Activated naive CD8-positive, alpha-beta T cell treated with anti-CD3 and anti-CD28 coated beads for 36 hours (primary cell): ENCODE measurements around the gene ZSCAN20. TPM values are rescaled to one million over a fixed set of nuclear protein-coding genes. Genes with fewer than 3 reads are reported as not detected.
"Not testable (repeated sequence)": the region's sequence is repeated elsewhere in the genome, so short reads cannot be mapped to it uniquely, and the experiment has no call there.

Source experiments
- DNase-seq: peaks from one replicate; pipeline ENCODE4 v3.0.0; 2021
- H3K27ac Mint-ChIP-seq: one replicate; pipeline ENCODE4 v1.8.0; 2022; ENCODE audit warnings: mild to moderate bottlenecking, moderate library complexity, mixed read lengths
- H3K27me3 Mint-ChIP-seq: one replicate; pipeline ENCODE4 v1.8.0; 2022; ENCODE audit warnings: mild to moderate bottlenecking, mixed read lengths
- H3K36me3 Mint-ChIP-seq: one replicate; pipeline ENCODE4 v1.8.0; 2021; ENCODE audit warnings: mild to moderate bottlenecking, mixed read lengths
- H3K4me1 Mint-ChIP-seq: one replicate; pipeline ENCODE4 v1.8.0; 2021; ENCODE audit warnings: mixed read lengths
- H3K4me3 Mint-ChIP-seq: one replicate; pipeline ENCODE4 v1.8.0; 2022; ENCODE audit warnings: mild to moderate bottlenecking, moderate library complexity, mixed read lengths
- H3K9me3 Mint-ChIP-seq: one replicate; pipeline ENCODE4 v1.8.0; 2022; ENCODE audit warnings: mixed read lengths
- total RNA-seq, 2 experiments: library from RNA; stranded (reverse); gene quantifications; one replicate each; pipeline ENCODE4 v1.2.3, GENCODE V29; 2021

Gene ZSCAN20
- total RNA-seq, 2 experiments from 2014 or later, result 3.0 TPM

DNA sequence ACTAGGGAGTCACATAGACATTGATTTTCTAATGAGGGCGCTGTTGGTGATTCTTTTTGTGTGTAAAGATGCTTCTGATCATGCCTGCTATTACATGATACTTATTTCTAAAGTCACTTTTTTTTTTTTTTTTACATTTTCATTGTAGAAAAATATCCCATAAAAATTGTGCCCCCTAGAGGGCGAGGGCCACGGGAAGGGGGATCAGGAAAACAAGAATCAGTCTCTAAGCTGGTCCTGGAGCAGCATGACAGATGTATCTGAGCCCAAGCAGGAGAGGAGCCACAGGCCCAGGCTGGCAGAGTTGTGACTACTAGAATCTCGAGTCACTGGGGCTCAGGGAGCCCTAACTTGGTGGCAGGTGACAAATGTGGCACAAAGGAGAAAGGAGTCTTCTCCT lies 28.1 kb downstream of the ZSCAN20 start:
- Mint-ChIP-seq H3K4me3 (no peak overlapping the region), H3K27me3 (no peaks in the 10 kb centered on the region), H3K36me3 (peaks cover 25% of the 10 kb centered on the region), H3K27ac (no peak overlapping the region), H3K9me3 (peaks cover 18% of the 10 kb centered on the region), H3K4me1 (no peaks in the 10 kb centered on the region)
- no peak for DNase-seq

DNA sequence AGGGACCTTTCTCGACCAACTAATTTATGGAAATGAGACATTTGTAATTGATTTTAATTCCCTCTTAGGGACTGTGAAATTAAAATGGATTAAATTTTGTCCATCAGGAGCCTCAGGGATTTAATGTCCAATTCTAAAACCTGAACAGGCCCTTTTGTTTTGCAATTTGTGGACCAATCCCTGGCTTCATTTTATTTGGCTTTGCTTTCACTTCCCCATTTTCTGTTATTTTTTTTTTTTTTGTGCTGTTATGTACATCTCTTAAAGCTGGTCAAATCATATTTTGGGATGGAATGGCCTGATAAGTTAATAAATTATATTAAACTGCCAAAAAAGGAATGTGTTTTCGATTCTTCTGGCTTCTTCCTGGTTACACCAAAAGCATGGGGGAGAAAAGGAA lies 28.9 kb downstream of the ZSCAN20 start:
- Mint-ChIP-seq H3K36me3 (peaks cover 17% of the 10 kb centered on the region), H3K4me3 (no peak overlapping the region), H3K9me3 (peaks cover 14% of the 10 kb centered on the region), H3K27ac (no peak overlapping the region), H3K27me3 (no peaks in the 10 kb centered on the region), H3K4me1 (no peaks in the 10 kb centered on the region)
- DNase-seq, result no peak

DNA sequence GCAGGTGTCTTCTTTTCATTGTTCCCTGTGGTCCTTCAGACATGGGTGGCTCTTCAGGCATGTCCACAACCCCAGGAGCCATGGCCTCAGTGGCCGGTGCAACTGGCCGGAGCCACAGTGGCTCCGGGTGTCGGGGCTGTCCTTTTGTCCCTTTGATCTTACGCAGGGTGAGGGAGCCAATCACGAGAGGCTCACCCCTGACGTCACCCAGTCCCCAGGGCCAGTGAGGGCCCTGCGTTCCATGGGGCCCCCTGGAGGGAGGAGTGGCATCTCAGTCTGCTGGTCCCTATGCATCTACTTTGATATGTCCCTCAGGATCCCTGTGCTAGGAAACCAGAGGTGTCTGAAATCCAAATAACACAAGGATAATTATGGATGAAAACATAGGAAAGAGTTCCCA lies 29.3 kb downstream of the ZSCAN20 start:
- peaks cover 15% of the 10 kb centered on the region for H3K36me3 Mint-ChIP-seq
- no peaks in the 10 kb centered on the region for H3K4me1 Mint-ChIP-seq
- no peaks in the 10 kb centered on the region for H3K27me3 Mint-ChIP-seq
- H3K4me3 Mint-ChIP-seq, result no peak overlapping the region
- no peak for DNase-seq
- H3K27ac Mint-ChIP-seq, result no peak overlapping the region
- H3K9me3 Mint-ChIP-seq, result peaks cover 11% of the 10 kb centered on the region

DNA sequence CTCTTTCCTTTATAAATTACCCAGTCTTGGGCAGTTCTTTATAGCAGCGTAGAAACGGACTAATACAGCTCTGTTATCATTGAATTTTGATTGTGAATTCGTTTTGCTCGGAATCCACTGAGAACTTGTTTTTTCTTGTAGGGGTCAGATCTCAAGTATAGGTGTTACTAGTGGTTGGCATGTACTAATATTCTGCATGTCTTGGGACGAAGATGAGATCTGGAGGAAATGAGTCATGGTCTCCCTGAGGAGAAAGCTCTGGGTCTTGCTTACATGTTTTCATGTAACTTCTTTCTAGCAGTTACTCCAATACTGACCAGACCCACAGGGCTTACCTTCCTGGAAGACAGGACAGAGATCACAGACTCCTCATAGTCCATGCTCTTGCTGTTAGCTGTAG lies 30.3 kb downstream of the ZSCAN20 start:
- H3K27ac Mint-ChIP-seq, result no peak overlapping the region
- peaks cover 6% of the 10 kb centered on the region for H3K36me3 Mint-ChIP-seq
- no peak for DNase-seq
- H3K4me1 Mint-ChIP-seq, result no peaks in the 10 kb centered on the region
- peaks cover 4% of the 10 kb centered on the region for H3K9me3 Mint-ChIP-seq
- no peak overlapping the region for H3K4me3 Mint-ChIP-seq
- no peaks in the 10 kb centered on the region for H3K27me3 Mint-ChIP-seq

DNA sequence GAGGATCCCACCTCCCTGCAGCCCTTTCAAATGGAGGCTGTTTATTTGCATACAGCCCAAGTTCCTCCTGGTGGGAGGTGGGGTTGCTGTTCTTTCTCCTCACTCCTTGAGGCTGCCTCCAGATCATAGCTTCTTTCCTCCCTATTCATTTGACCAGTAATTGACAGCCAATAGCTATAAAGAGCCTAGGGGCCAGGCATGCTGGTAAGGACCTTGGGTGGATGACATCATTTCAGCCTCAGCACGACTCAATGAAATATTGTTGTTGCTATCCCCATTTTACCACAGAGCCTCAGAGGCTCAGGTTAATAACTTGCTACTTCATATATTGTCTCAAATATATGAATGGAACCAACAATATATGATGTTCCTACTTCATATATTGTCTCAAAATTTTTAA lies 31.1 kb downstream of the ZSCAN20 start:
- H3K36me3 Mint-ChIP-seq, result peaks cover 3% of the 10 kb centered on the region
- no peak overlapping the region for H3K4me3 Mint-ChIP-seq
- no peaks in the 10 kb centered on the region for H3K4me1 Mint-ChIP-seq
- no peak overlapping the region for H3K27ac Mint-ChIP-seq
- DNase-seq, result no peak
- H3K9me3 Mint-ChIP-seq, result peaks cover 4% of the 10 kb centered on the region
- H3K27me3 Mint-ChIP-seq, result no peaks in the 10 kb centered on the region

DNA sequence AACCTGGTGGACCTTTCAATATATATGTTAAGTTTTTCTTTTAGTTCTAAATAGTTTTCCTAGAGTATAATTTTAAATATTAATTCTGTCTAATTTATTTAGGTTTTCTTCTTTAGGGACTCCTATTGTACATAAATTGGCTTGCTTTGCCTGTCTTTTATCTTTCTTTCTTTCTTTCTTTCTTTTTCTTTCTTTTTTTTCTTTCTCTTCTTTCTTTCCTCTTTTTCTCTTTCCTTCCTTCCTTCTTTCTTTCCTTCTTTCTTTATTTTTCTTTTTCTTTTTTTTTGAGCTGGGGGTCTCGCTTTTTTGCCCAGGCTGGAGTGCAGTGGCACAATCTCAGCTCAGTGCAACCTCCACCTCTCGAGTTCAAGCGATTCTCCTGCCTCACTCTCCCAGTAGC lies 35.2 kb downstream of the ZSCAN20 start:
- Mint-ChIP-seq H3K9me3 (peaks cover under 1% of the 10 kb centered on the region), H3K4me1 (peaks cover 2% of the 10 kb centered on the region), H3K27me3 (peaks cover 3% of the 10 kb centered on the region), H3K27ac (no peak overlapping the region), H3K4me3 (no peak overlapping the region), H3K36me3 (no peaks in the 10 kb centered on the region)
- no peak for DNase-seq

DNA sequence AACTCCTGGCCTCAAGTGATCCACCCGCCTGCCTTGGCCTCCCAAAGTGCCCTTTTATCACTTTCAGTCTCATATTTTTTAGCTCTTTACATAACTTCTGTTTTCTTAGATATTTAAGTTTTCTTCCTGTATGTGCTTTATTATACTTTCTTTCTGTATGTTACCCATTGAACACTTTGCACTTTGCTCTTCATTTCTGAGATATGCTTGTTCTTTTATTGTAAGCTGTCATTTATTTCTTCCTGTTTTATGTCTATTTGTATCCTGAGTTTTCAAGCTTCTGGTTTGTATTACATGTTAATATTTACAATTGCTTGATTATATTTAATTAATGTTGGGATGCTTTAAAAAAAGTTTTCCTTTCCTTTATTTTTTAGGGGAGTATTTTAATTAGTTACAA lies 35.7 kb downstream of the ZSCAN20 start:
- H3K27me3 Mint-ChIP-seq, result peaks cover 3% of the 10 kb centered on the region
- H3K36me3 Mint-ChIP-seq, result no peaks in the 10 kb centered on the region
- peaks cover 2% of the 10 kb centered on the region for H3K4me1 Mint-ChIP-seq
- no peak for DNase-seq
- no peak overlapping the region for H3K4me3 Mint-ChIP-seq
- H3K27ac Mint-ChIP-seq, result no peak overlapping the region
- H3K9me3 Mint-ChIP-seq, result no peaks in the 10 kb centered on the region

DNA sequence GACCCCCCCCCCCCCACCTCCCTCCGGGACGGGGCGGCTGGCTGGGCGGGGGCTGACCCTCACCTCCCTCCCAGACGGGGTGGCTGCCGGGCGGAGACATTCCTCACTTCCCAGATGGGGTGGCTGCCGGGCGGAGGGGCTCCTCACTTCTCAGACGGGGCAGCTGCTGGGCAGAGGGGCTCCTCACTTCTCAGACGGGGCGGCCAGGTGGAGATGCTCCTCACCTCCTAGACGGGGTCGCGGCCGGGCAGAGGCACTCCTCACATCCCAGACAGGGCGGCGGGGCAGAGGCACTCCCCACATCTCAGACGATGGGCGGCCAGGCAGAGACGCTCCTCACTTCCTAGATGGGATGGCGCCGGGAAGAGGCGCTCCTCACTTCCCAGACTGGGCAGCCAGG lies 36.8 kb downstream of the ZSCAN20 start:
- not testable (repeated sequence) for H3K36me3 Mint-ChIP-seq

DNA sequence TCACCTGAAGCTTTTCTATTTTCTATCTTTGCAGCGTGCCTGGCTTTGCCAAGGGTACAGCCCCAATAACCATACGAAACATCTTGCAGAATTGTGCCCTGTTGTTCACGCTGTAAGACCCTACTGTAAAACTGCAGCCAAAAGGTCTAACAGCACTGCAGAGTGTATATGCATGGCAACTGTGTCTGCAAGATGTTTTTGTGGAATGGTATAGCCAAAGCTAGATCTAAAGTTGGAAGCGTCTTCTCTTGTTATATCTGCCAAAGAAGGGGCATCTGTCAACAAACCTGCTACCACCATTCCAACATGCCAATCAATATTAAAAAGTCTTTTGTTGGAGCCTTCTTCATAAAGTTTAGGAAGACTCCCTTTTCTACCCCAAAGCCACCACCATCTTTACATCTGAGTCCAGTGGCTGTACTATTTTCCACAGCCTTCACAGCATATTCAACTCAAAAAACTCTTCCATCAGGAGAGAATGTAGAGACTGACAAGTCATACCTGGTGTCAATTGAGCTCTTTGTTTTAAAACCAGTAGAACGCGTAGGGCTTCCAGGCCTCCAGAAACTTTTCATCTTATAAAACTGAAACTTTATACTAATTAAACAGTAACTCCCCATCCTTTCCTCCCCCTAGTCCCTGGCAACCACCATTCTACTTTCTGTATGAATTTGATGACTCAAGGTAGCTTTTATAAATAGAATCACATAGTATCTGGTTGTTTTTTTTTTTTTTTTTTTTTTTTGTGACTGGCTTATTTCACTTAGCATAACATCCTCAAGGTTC lies 40.0 kb downstream of the ZSCAN20 start:
- H3K27ac Mint-ChIP-seq, result no peak overlapping the region
- peaks cover 15% of the 10 kb centered on the region for H3K27me3 Mint-ChIP-seq
- H3K4me3 Mint-ChIP-seq, result no peak overlapping the region
- no peaks in the 10 kb centered on the region for H3K9me3 Mint-ChIP-seq
- H3K4me1 Mint-ChIP-seq, result peaks cover 2% of the 10 kb centered on the region
- H3K36me3 Mint-ChIP-seq, result no peaks in the 10 kb centered on the region
- DNase-seq, result no peak

More for the DNA sequence above, 36.8 kb downstream of the ZSCAN20 start:
- not testable (repeated sequence) for H3K4me3 Mint-ChIP-seq, H3K27me3 Mint-ChIP-seq, DNase-seq, H3K9me3 Mint-ChIP-seq, H3K27ac Mint-ChIP-seq, H3K4me1 Mint-ChIP-seq

DNA sequence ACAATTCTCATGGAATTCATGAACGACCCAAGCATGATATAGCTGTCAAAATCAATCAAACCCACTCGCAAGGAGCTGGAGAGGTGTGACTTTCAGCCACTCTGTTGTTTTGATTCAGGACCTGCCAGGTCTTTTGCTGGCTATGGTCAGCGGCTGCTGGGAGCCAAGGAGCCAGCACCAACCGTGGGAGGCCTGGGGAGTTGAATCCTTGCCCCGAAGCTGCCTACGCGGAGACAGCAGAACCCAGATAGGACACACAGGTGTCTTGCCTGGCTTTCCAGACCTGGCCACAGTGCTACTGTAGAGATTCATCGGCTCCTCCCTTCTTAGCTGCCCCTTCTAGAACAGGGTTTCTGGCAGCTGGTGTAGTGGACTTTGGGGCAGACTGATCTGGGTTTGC lies 42.7 kb downstream of the ZSCAN20 start:
- Mint-ChIP-seq H3K4me1 (peaks cover 2% of the 10 kb centered on the region), H3K4me3 (no peak overlapping the region), H3K27me3 (peaks cover 15% of the 10 kb centered on the region), H3K9me3 (no peaks in the 10 kb centered on the region), H3K36me3 (no peaks in the 10 kb centered on the region), H3K27ac (no peak overlapping the region)
- no peak for DNase-seq

DNA sequence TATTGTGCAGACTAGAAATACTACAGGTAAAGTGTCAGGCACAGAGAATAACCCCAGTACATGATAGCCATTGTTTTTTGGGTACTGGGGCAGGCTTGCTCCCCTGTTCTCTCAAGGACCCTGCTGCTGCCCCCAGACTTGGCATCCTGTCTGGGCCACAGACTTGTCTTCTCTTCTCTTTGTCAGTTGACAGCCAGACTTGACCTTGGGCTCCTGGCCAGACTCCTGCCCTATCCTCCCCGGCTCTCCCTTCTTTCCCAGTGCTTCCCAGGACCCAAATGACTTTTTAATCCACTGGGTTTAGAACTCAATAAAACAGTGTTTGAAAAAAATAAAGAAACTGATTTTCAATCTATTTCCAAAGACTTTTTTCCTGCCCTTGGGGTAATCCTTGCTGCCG lies 43.2 kb downstream of the ZSCAN20 start:
- Mint-ChIP-seq H3K27me3 (peaks cover 15% of the 10 kb centered on the region), H3K4me1 (peaks cover 2% of the 10 kb centered on the region), H3K4me3 (no peak overlapping the region), H3K27ac (no peak overlapping the region), H3K36me3 (no peaks in the 10 kb centered on the region), H3K9me3 (no peaks in the 10 kb centered on the region)
- no peak for DNase-seq

DNA sequence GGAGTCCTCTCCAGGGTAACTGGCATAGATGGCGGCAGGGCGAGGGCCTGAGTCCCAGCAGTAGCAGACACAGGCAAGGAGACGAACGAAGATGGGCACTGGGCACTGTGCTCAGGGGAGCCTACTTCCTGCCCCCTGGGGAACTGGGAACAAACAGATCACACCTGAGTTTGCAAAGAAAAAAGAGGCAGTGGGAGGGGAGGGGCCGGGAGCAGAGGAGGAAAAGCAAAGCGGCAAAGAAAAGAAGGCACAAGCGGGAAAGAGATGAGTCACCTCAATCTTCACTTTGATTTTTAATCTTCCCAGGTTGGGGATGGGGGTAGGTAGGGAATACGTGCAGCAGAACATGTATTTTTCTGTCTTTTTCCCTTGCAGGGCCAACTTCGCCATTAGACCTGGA lies 44.0 kb downstream of the ZSCAN20 start:
- H3K36me3 Mint-ChIP-seq, result no peaks in the 10 kb centered on the region

DNA sequence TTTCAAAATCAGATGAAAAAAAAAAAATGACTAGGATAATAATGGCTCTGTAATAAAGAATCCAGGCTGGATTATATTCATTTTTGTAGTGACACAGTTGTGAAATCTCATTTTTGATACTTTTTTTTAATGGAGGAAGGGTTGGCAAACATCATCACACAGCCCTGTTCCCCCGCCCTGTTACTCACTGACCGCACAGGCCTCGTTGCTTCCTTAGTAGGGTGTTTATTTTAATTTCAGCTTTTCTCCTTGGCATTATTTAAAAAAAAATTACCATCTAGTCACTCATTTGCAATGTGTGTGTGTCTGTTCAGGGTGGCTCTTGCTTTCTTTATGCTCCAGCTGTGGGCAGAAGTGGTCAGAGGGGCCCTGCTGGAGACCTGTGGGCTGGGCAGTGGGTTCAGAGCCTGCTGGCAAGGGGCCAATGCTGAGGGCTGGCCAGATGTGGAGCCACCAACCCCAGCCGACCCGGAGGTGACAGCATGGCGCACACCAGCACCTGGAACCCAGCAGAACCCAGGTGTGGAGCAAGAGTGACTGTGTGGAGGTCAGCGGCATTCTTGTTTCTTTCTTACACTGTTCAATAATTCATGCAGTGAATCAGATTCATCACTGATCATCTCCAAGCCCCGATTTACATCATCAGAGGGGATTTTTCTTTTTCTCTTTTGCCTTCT lies 44.6 kb downstream of the ZSCAN20 start:
- Mint-ChIP-seq H3K4me3 (no peak overlapping the region), H3K4me1 (peaks cover 2% of the 10 kb centered on the region), H3K27me3 (peaks cover 13% of the 10 kb centered on the region), H3K9me3 (no peaks in the 10 kb centered on the region), H3K27ac (no peak overlapping the region), H3K36me3 (no peaks in the 10 kb centered on the region)
- no peak for DNase-seq

More for the DNA sequence above, 44.0 kb downstream of the ZSCAN20 start:
- Mint-ChIP-seq H3K9me3 (no peaks in the 10 kb centered on the region), H3K27me3 (peaks cover 15% of the 10 kb centered on the region), H3K4me3 (no peak overlapping the region), H3K27ac (no peak overlapping the region), H3K4me1 (peaks cover 2% of the 10 kb centered on the region)
- no peak for DNase-seq

DNA sequence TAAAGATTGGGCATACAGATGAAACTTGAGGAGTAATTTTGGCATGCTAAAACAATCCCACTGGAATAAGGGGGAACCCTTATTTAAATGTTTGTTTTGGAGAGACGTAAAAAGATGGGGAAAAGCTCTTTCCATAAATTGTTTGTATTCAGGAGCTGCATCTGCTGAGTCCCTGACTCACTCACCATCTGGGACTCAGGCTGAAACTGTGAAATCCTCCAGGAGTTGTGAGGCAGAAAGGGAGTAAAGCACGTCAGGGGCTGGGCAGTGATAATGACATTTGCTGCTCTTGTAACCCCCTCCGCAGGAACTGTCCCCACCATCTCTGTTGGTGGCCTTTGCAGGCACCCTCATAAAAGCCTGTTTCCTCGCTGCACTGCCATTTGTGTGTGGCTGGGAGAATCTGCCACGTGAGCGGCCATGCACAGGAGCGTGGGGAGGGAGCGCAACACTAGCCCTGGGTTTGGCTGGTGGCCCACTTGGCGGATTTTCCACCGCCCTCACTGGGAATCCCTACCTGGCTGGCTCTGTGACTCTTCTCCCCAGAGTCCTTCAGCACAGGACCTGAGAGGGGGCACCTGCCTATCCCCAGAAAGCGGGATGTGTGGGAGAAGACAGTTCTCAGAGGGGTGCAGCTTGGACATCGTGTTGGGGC lies 45.3 kb downstream of the ZSCAN20 start:
- Mint-ChIP-seq H3K4me3 (no peak overlapping the region), H3K9me3 (no peaks in the 10 kb centered on the region), H3K27me3 (peaks cover 19% of the 10 kb centered on the region), H3K36me3 (no peaks in the 10 kb centered on the region), H3K4me1 (no peaks in the 10 kb centered on the region), H3K27ac (no peak overlapping the region)
- no peak for DNase-seq

DNA sequence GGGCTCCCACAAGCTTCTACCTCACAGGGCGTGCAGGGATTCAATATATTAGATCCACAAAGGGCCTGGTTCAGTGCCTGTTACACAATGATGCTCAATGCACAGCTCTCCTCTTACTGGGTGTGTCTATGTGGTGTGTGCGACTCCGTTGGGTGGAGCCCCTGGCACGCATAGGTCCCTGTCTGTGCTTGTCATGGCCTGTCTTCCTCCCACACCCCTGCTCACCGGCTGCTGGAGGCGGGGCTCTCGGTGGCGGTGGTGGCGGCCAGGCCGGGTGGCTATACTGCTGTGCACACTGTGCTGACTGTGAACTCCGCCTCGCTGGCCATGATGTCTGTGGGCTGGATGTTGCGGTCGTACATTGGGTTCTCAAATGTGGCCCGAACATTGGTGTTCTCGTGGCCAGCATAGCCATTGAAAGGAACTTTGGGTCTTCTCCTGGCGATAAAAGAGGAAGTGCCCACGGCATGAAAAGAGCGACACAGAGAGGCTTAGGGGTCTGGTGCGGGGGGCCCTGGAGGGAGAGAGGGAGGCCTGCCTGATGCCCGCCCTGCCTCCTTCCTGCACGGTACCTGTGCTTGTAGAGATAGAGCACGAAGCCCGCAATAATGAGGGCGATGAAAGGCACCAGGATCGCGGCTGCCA lies 46.9 kb downstream of the ZSCAN20 start:
- H3K9me3 Mint-ChIP-seq, result no peaks in the 10 kb centered on the region
- no peak for DNase-seq
- no peak overlapping the region for H3K4me3 Mint-ChIP-seq
- no peak overlapping the region for H3K27ac Mint-ChIP-seq
- H3K36me3 Mint-ChIP-seq, result no peaks in the 10 kb centered on the region
- no peaks in the 10 kb centered on the region for H3K4me1 Mint-ChIP-seq
- peaks cover 19% of the 10 kb centered on the region for H3K27me3 Mint-ChIP-seq
